Stimulated activated CD4-positive, alpha-beta T cell treated with anti-CD3 and anti-CD28 coated beads, Interleukin-2, amount 100 ng/mL, for 24 hours (primary cell): ENCODE data around the gene CSNK1G2.

ENCODE experiments used
- DNase-seq, 2 donors: peaks; one replicate each; pipeline ENCODE4 v3.0.0-alpha.2; 2020

CSNK1G2 gene

DNA sequence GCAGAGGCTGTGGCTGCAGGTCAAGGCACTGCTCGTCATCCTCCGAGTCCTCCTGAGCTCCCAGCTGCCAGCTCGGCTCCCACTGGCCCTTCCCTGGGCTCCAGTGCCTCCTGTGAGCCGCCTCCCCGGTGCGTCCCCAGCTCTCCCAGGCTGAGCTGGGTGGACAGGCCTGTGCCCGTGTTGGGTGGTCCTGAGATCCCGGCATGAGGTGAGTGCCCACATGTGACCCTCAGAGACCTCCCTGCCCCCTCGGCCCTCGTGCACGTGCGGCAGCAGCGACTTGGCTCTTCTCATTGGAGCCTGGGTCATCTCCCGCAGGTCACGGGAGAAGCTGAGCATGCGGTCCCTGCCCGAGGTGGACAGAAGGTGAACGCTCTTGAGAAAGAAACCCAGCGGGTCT lies 20.3 kb upstream of the CSNK1G2 start:
- DNase-seq = no peak

DNA sequence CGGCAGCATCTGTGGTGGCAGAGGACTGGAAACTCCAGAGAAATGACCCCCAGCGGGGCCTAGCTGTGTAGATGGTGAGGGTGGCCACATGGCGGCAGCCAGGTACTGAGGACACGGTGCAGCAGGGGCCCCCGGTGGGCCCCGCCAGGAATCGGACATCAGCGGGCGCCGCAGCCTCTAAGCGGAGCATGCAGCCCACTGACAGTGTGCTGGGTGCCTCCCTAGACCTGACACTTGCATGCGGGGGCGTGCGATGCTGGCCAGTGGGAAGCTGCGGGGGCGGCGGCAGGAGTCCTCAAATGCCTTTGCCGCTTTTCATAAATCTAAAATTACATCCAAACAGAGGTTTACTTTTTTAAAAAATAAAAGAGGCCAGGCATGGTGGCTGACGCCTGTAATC lies 19.6 kb upstream of the CSNK1G2 start:
- no peak for DNase-seq

GRCh38 chr19:1921825-1922224 lies 19.1 kb upstream of the CSNK1G2 start:
- DNase-seq = no peak

DNA sequence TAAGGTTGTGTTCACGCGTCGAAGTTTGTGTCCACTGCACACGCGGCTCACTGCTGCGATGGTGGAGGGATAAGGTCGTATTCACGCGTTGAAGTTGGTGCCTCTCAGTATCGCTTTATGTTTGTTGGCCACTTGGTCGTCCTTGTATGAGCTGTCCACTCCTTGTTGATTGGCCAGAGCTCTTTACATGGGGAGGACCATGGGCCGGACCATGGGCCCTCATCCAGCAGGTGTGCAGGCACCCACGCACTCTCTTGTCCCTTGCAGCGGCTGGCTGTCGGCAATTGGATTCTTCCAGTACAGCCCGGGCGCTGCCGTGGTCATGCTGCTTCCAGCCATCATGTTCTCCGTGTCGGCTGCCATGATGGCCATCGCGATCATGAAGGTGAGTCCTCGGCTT lies 18.2 kb upstream of the CSNK1G2 start:
- no peak for DNase-seq

DNA sequence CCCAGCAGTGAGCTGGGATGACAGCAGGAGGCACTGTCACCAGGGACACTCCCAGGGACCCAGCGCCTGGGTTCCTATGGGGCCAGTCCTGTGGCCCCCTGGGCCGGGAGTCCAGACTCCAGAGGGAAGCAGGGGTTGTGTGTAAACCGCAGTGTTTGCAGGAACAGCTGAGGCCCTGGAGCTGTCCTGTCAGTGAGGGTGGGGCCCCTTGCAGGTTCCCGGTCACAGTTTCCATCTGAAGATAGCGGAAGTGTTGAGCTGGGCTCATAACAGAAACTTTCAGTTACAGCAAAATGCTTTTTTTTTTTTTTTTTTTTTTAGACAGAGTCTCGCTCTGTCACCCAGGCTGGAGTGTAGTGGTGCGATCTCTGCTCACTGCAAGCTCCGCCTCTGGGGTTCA lies 17.7 kb upstream of the CSNK1G2 start:
- peak; percentile 42 to 55 for DNase-seq

DNA sequence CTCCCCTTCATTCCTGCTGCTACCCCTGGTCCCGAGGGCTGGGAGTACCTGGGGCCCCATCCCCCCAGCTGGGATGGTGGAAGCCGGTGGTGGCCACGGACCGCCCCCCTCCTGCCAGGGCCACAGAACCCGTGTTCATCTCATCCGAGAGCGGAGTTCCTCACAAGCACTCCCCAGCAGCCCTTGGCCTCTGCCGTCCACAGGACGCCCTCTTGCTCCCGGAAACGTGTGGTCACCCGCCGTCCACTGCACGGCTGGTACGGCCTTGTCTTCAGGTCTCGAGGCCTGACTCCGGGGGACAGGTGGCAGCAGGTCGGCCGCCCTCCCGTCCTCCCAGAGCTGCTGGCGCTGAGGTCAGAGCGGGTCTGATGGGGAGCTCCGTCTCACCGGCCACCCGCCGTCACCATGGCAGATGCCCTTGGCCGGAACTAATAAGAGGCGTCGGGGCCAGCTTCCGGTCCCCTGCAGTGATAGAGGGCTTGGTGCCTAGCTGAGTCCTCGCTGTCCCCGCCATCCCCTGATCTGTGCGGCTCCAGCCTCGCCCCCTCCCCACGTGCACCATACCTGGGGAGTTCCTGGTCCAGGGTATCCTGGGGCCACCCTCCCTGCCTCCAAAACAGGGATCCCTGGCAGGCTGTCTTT lies 16.5 kb upstream of the CSNK1G2 start:
- DNase-seq = no peak

DNA sequence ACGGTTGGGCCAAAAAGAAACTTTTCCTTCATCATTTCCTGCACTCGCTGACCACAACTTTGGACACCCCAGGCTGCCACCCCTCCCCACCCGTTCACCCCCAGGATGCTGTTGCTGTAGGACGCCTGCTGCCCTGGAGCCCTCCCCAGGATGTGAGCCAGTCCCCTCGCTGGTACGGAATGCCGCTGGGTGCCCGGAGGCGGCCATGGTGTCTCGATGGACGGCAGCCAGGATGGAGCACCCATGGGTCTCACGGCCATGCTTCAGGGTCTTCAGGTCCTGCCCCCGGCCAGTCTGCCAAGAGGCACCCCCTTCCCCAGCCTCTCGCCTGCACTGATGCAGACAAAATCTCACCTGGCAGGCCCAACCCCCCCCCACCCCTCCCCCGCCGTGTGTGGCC lies 15.4 kb upstream of the CSNK1G2 start:
- no peak for DNase-seq

GRCh38 chr19:1929021-1929742 lies 11.8 kb upstream of the CSNK1G2 start:
- peak; percentile 86 to 89 for DNase-seq

DNA sequence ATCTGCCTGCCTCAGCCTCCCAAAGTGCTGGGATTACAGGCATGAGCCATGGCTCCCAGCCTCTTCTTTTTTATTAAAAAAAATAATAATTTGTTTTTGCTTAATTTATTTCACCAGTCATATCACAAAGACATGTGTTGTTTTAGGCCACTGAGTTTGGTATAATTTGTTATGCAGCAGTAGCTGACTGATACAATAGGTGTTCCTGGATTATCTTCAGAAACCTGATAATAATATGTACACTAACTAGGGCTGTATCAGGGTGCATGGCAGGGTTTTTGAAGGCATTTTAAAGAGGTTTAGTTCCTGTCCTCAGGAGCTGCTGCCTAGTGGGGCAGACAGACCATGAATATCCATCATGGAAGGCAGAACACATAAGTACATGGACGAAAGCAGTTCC lies 9.5 kb upstream of the CSNK1G2 start:
- no peak for DNase-seq

DNA sequence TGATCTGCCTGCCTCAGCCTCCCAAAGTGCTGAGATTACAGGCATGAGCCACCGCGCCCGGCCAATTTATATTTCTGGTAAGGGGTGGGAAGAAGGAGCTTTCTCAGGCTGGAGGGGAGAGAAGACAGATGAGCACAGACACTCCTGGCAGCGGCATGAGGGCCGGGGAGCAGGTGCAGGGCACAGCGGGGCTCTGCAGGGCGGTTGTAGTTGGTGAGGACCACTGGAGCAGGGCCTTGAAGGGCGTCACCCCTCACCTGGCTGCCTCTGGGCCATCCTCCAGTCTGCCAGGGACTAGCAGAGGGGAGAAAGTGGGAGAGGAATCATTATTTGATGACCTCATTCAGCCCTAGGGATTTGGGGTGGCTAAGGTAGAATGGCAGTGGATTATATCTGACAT lies 8.6 kb upstream of the CSNK1G2 start:
- no peak for DNase-seq

- no peak for DNase-seq
Observed at GRCh38 chr19:1933244-1933643, 7.7 kb upstream of the CSNK1G2 start.

DNA sequence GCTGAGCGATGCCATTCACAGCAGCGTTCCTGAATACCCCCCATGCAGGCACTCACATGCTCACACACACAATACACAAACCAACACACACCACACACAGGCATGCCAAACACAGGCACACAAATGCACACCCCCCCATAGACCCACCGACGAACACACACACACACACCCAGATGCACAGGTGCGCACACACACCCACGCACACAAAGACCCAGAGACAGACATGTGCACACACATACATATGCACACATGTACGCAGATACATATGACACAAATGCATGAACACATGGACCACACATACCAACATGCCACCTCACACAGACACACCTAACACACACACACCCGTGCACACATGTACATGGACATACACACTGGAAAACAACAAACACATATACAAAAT lies 7.0 kb upstream of the CSNK1G2 start:
- no peak for DNase-seq

DNA sequence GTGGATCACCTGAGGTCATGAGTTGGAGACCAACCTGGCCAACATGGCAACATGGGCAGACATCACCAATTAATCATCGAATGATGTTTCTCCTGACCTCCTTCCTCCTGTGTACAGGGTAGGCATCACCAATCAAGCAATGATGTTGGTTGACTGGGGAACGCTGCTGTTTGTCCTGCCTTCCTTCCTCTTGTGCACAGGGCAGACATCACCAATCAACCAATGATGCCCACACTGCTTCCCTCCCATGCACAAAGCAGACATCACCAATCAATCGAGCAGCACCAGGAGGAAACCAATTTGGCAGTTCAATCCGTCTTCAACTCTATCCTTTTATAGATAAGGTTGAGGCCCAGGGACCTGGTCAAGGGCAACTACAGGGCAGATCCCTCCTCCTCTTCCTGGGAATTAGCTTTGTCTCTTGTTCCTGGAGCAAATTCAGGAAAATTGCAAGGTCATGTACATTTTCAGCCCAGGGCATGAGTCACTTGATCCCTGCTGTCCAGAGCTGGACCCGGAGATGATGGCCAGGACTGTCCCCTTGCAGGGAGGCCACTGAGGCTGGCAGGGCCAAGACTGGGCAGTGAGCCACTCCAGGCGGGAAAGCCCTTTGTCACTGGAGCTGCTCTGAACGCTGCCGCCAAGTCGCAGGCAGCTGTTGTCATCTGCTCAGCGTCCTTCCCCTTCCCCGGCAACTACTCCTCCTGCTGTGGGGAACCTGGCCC lies 5.3 kb upstream of the CSNK1G2 start:
- DNase-seq = no peak

DNA sequence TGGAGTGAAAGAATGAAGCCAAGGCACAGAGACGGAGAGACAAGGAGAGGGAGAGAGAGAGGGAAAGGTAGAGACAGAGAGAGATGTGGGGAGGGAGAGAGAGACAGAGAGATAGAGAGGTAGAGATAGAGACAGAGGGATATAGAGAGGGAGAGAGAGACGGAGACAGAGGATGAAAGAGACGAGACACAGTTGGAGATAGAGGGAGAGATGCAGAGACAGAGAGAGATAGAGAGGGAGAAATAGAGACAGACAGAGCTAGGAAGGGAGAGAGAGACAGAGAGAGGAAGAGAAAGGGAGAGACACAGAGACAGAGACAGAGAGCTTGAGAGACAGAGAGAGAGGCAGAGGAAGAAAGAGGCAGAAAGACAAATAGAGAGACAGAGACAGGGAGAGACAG lies 4.5 kb upstream of the CSNK1G2 start:
- DNase-seq = no peak

- DNase-seq = no peak
Observed at GRCh38 chr19:1936916-1937610, 3.9 kb upstream of the CSNK1G2 start.

DNA sequence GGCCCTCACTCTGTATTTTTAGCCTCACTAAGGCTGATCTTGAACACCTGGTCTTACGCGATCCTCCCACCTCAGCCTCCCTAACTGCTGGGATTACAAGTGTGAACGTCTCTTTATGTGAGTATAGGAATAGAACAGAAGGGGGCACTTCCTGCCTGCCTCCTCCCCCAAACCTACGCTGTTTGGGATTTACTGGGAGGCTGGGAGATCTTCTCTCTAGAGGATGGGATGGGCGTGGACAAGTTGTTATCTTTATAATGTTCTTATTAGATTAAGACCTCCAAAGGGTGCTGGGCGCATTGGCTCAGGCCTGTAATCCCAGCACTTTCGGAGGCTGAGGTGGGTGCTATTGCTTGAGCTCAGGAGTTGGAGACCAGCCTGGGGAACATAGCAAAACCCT lies 2.9 kb upstream of the CSNK1G2 start:
- no peak for DNase-seq

GRCh38 chr19:1942078-1942933 lies 1.3 kb downstream of the CSNK1G2 start:
- DNase-seq = peak; percentile 72 to 77

GRCh38 chr19:1942934-1943555 lies 2.1 kb downstream of the CSNK1G2 start:
- DNase-seq = no peak

DNA sequence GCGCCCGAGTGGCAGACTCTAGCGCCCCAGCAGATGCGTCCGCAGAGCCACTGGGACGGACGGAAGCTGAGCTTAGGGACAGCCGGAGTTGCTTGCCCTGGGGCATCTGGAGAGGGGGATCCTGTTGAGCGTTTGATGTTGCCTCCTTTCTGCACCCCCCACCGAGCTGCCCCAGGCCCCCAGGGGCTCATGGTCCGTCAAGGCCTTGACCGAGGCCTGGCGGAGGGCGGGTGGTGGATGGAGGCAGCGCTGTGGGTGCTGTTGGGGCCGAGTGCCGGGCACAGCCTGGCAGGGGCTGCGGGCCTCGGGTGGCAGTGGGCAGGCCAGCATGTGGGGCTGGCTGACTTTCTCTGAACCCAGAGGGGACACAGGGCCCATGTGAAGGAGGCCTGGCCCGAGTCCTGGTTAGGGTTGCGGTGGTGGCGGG lies 2.7 kb downstream of the CSNK1G2 start:
- no peak for DNase-seq

DNA sequence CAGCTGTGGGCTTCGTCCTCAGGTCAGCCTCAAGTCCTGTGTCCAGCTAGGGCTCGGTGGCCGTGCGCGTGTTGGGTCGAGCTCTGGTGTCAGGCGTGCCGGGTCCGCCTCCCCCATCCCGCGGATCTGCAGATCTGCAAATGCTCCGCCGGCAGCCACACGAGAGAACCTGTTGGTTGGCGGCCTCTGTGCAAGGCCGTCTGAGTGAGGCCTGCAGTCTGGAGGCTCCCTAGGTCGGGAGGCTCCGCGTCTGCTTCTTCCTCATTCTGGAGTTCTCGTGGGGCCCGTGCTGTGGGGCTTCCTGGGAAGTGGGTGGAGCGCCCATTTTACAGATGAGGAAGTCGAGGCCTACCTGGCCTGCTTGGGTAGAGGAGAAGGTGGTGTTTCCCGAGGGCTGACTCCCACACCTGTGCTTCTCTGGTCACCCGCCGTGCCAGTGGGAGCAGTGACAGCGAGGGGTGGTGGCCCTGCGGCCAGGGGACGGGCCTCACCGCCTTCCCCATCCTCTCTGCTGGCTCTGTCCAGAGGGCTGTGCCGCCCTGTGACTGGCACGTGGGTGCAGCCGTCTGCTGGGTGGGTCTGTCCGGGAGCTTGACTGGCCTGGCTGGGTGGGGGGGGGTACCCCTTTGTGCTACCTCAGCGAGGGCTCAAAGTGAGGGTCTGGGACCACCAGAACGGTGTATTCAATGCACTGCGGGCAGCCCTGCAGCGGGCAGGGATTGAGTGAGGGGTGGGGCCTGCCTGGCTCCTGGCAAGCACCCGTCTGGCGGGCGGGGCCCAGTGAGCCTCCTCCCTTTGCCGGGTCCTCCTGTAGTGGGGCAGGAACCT lies 3.3 kb downstream of the CSNK1G2 start:
- no peak for DNase-seq

DNA sequence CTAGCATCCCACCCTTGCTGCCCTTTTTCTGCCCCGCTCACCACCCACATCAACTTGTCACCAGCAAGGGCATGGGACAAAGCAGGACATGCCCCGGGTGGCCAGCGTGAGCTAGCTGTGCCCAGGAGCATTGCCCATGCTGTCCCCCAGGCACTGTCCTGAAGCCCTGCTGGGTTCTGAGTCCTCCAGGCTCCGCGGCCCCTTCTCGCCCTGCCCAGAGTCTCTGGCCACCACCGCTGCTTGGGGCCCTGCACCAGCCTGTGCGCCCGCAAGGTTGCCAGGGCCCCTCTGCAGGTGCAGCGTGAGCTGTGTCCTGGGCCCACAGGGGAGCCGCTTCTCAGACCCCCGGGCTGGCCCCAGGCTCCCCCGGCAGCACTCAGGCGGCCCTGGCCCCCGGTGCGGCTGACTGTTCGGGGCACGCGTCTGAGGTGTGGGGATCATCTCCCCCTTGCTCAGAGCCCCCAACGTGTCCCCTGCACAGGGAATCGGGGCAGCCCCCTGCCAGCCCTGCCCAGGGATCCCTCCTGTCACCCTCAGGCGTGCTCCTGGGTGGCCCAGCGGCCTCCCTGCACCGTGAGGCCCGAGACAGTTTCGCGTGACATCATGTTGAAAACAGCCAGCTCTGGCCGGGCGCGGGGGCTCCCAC lies 4.1 kb downstream of the CSNK1G2 start:
- no peak for DNase-seq
